Breast epithelium (tissue), 3 donors: Measurements from ENCODE around the gene FAM25C.
"Not testable (repeated sequence)": the region's sequence is repeated elsewhere in the genome, so short reads cannot be mapped to it uniquely, and the experiment has no call there.

Experiments
- CTCF ChIP-seq, 3 donors: fragments of 450-650 bp; IDR thresholded peaks; one replicate each; pipeline ENCODE4 v1.5.1; 2016 to 2017; ENCODE audit warnings: antibody characterized with exemption in 3 of 3, mild to moderate bottlenecking in 3 of 3, moderate library complexity in 3 of 3
- POLR2A ChIP-seq: fragments of 450-650 bp; IDR thresholded peaks from one replicate; pipeline ENCODE4 v1.6.1; 2016; ENCODE audit warnings: antibody characterized with exemption, mild to moderate bottlenecking, moderate library complexity

- not testable (repeated sequence) for TF ChIP-seq POLR2A; CTCF (IDR thresholded peaks at IDR 0.05)
Measured at GRCh38 chr10:47987952-47988351, 11.6 kb downstream of the FAM25C start.
